Hepatocyte (in vitro differentiated cells): ENCODE results near the gene NDFIP2.

Experiments
- CTCF ChIP-seq: fragments of 200-600 bp; sonication (generic); IDR thresholded peaks from 2 replicates; pipeline ENCODE4 v1.5.1; 2016; ENCODE audit warnings: antibody characterized with exemption, mild to moderate bottlenecking; ENCODE audit not compliant: poor library complexity
- EZH2 ChIP-seq: fragments of 200-600 bp; sonication (generic); IDR thresholded peaks from 2 replicates; pipeline ENCODE4 v1.6.1; 2016; ENCODE audit warnings: antibody characterized with exemption, mild to moderate bottlenecking, borderline replicate concordance
- EZH2phosphoT487 ChIP-seq: fragments of 200-600 bp; sonication (generic); IDR thresholded peaks from one replicate; pipeline ENCODE4 v1.6.1; 2018; ENCODE audit warnings: antibody characterized with exemption, mild to moderate bottlenecking, low read depth, moderate library complexity; ENCODE audit not compliant: unreplicated experiment, severe bottlenecking

GRCh38 chr13:79486433-79487188 is 5.7 kb downstream of the NDFIP2 start:
- no peak for TF ChIP-seq EZH2
- TF ChIP-seq CTCF: no peak
- TF ChIP-seq EZH2phosphoT487: no peak
